NOMO-1 treated with dmso at 0.1 percent for 144 hours (cell line): Measurements from ENCODE around the gene TOR1B.

Experiments used
- DNase-seq: peaks from one replicate; lab custom pipeline; 2025; ENCODE audit not compliant: unreplicated experiment; lab: John Stamatoyannopoulos, UW

The TOR1B gene

DNA sequence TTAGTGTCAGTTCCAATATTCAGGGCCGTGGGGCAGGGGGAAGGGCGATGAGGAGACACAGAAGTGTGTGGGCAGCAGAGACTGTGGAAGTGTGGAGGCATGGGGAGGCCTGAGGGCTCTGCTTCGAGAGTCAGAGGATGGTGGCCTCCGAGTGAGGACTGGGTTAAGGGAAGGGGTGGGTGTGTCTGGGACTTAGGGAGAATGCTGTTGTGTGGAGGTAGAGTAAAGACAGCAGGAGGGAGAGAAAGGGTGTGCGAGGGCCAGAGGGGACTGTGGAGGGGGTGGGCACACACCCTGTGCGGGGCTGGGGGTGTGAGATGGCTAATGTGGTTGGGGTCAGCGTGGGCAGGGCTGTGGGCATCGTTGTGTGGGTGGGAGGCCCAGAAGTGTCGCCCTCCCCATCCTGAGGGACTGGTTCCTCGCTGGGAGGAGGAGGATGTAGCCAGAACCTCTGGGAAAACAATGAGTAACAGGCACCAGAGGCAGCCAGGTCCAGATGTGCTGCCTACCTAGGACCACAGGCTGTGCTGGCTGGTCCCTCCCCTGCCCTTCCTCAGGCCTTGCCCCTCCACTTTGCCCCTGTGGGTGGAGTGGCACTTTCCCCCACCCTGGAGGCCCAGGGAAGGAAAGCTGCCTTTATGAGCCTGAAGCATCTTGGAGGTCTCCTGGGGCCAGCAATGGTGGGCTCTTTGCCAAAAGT is 36.5 kb downstream of the TOR1B start:
- DNase-seq = no peak

DNA sequence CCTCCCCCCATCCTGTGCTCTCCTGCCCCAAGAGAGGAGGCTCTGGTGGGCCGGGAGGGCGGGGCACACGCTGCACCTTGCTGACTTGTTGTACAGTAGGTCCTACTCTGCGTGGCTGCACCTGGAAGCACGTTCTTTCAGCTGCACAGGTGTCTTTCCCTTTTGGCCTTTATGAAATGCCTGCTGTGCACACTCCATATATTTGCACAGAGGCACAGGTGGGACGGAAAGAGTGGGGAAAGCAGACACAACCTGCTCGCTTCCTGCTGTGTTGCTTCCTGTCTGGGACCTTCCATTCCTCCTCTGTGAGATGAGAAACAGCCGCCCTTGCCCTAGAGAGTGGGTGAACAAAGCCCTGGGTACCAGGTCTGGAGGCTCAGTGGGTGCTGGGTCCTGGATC is 37.0 kb downstream of the TOR1B start:
- DNase-seq = no peak

GRCh38 chr9:129841071-129841470 is 38.1 kb downstream of the TOR1B start:
- DNase-seq = no peak

DNA sequence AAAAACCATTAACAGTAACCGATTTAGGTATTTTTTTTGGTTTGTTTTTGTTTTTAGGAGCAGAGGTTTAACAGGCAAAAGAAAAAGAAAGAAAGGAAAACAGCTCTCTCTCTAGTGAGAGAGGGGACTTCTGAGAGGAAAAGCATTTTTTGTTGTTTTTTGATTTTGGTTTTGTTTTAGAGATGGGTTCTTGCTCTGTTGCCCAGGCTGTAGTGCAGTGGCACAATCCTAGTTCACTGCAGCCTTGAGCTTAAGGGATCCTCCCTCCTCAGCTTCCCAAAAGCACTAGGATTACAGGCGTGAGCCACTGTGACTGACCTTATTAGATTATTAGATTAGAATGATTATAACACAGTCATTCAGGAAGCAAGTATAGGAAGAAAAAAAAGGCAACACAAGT is 42.4 kb downstream of the TOR1B start:
- DNase-seq = no peak

GRCh38 chr9:129848712-129849441 is 45.9 kb downstream of the TOR1B start:
- no peak for DNase-seq

GRCh38 chr9:129849901-129850300 is 46.9 kb downstream of the TOR1B start:
- no peak for DNase-seq

DNA sequence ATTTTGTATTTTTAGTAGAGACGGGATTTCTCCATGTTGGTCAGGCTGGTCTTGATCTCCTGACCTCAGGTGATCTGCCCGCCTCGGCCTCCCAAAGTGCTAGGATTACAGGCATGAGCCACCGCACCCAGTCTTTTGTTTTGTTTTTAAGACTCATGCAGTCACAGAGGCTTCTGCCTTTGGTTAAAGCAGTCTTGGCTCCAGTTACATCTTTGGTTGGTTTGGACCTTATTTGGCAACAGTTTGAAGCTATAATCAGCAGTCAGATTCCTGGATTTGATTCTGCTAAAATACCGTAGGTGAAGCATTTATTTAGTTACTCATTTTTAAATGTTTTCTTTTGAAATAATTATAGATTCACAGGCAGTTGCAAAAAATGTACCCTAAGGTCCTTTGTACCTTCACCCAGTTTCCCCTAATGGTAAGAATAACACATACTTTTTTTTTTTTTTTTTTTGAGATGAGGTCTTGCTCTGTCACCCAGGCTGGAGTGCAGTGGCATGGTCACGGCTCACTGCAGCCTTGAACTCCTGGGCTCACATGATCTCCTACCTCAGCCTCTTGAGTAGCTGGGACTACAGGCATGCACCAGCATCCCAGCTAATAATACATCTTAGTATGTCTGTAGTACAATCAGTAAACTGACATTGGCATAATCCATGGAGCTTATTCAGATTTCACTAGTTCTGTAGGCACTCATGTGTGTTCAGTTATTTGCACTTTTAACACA is 48.0 kb downstream of the TOR1B start:
- DNase-seq = no peak

DNA sequence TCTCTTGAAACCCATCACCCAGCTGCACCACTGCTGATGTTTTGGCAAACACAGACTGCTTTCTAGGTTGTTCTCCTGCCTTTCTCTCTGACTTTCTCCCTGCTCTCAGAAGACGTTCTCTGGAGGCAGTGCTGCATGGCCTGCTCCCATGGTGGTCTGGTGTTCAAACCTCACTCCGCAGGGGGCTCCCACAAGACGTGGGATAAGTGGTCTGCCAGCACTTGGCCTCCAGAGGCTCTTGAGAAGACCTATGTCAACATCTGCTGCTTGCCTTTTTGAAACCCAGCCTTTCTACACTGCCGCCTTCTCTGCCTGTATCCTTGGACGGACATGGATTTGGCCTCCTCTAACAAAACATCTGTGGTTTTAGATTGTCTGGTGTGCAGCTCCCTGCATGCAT is 48.8 kb downstream of the TOR1B start:
- DNase-seq = no peak

DNA sequence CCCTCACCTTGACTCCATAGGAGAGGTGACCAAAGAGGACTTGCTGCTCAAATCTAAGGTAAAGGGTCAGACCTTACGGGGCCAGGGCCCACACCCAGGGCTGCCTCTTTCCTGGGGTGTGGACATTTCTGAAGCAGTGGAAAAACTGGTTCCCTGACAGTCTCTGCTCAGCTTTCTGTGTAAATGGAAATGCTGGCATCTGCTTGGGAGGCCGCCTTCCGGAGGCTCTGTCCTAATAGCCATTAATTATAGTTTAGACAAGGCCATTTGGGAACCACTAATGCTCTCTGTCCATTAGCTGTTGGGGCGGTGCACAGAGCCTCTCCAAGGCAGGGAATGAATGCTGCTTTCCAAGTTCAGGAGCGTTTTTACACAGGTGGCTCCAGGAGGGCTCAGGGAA is 49.6 kb downstream of the TOR1B start:
- DNase-seq = no peak

DNA sequence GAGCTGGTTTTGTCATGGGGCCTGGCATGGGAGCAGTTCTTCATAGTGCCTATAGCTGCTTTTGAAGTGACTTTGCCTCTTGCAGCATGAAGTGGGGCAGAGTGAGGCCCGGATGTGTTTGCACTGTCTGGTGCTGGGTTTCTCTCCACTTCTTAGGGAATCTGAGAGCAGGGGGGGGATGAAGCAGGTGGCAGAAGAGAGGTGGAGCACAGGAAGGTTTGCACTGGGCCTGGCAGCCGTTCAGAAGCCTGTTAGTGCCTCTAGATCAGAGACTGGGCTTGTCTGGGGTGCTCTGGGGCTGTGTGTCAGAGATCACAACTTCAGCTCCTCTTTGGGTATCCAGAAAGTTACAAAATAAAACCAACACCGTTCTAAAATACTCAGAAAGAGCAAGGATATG is 50.6 kb downstream of the TOR1B start:
- DNase-seq = no peak

DNA sequence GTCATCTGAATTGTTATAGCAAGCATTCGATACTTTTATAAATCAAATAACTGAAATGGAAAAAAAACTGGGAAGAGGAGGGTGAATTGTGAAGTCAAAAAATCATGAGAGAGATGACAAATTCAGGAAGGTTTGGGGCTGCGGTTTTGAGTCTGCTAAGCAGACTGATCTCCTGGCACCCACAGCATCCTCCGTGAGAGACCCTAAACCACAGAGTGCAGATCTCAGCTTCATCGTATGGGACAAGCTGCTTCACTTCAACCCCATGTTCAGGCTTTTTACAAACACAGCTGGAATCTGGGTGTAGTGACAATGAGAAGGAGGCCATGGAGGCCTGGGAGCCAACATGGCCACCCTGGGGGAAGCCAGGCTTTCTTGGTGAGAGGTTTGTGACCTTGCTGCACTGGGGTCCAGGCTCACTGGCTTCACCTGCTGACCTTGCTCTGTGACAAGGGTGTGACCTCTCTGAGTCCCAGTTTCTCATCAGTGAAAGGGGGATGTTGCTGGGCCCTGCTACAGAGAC is 51.7 kb downstream of the TOR1B start:
- DNase-seq = no peak

- DNase-seq = no peak
These were observed 54.2 kb downstream of the TOR1B start for GRCh38 chr9:129857207-129857606.

DNA sequence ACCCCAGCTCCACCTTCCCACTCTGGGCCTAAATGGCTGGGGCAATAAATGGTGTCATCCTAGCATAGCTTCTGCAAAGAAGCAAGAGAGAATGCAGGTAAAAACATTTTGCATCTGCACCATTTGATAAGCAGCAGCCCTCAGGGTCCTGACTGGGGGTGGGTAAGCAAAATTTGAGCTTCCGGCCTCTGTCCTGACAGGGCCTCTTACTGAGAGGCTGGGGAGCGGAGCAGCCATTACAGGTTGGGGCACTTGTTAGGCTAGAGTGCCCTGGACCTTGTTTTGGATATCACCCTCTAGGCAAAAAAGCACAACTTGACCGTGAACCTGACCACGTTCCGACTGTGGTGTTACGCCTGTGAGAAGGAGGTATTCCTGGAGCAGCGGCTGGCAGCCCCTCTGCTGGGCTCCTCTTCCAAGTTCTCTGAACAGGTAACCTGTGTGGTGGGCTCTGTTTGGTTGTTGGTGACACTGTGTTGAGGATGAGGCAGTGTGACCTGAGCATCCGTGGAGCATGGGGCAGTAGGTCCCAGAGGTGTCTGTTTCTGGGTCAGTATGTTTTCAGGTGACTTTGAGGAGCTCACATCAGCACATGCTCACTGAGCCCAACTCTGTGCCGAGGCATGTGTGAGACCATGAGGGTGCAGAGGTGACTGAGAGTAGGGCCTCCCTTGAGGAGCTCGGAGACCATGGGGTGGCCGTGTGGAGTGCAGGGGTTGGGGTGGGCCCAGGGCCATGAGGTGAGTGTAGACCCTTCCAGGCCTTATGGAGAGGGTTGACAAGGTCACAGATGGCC is 55.4 kb downstream of the TOR1B start:
- no peak for DNase-seq
